GM19025 (cell line): ENCODE measurements around the gene CACNG4.

Experiments
- ATAC-seq: cut with Tn5 transposase; IDR thresholded peaks from one replicate; pipeline ENCODE4 v1.9.1; 2021; ENCODE audit warnings: mild to moderate bottlenecking, low read depth, moderate library complexity; ENCODE audit not compliant: unreplicated experiment

The CACNG4 gene

GRCh38 chr17:66980896-66981295 lies 16.4 kb downstream of the CACNG4 start:
- no peak for ATAC-seq

DNA sequence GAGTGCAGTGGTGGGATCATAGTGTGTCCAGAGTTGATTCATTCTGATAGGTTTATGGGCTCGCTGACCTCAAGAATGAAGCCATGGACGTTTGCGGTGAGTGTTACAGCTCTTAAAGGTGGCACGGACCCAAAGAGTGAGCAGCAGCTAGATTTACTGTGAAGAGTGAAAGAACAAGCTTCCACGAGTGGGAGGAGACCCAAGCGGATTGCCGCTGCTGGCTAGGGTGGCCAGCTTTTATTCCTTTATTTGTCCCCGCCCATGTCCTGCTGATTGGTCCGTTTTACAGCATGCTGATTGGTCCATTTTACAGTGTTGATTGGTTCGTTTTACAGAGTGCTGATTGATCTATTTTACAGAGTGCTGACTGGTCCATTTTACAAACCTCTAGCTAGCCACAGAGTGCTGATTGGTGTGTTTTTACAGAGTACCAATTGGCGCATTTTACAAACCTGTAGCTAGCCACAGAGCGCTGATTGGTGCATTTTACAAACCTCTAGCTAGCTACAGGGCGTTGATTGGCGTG lies 17.5 kb downstream of the CACNG4 start:
- no peak for ATAC-seq

GRCh38 chr17:66983414-66984021 lies 19.0 kb downstream of the CACNG4 start:
- no peak for ATAC-seq

DNA sequence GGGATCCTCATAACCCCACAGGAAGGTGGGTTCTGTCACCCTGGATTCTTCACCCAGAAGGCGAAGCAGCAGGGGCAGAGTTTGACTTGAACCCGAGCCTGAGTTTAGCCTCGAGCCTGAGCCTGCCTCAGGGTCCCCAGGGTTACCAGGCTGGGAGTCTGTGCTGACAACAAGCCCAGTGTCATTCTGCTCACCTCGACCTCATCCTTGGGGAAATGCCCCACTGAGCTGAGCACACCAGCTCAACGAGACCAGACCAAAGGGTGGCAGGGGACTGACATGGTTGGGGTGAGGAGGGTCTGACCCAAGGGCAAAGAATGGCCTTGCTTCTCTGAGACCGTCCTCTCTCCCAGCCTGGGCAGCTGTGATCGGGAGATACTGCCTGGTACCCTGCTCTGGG lies 20.2 kb downstream of the CACNG4 start:
- no peak for ATAC-seq

GRCh38 chr17:66985338-66986237 lies 21.1 kb downstream of the CACNG4 start:
- no peak for ATAC-seq

DNA sequence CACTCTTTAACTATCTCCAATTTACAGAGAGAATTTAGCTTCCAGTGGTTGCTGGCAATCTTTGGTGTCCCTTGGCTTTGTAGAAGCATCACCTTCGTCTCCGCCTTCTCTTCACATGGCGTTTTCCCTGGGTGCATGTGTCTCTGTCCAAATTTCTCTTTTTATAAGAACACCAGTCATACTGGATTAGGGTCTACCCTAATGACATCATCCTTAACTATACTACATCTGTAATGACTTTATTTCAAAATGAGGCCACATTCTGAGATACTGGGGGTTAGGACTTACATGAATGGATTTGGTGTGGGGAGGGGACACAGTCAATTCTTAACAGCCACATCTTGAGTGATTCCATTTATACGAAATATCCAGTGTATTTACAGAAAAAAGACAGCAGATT lies 22.2 kb downstream of the CACNG4 start:
- no peak for ATAC-seq

GRCh38 chr17:66987059-66987616 lies 22.6 kb downstream of the CACNG4 start:
- ATAC-seq: no peak

DNA sequence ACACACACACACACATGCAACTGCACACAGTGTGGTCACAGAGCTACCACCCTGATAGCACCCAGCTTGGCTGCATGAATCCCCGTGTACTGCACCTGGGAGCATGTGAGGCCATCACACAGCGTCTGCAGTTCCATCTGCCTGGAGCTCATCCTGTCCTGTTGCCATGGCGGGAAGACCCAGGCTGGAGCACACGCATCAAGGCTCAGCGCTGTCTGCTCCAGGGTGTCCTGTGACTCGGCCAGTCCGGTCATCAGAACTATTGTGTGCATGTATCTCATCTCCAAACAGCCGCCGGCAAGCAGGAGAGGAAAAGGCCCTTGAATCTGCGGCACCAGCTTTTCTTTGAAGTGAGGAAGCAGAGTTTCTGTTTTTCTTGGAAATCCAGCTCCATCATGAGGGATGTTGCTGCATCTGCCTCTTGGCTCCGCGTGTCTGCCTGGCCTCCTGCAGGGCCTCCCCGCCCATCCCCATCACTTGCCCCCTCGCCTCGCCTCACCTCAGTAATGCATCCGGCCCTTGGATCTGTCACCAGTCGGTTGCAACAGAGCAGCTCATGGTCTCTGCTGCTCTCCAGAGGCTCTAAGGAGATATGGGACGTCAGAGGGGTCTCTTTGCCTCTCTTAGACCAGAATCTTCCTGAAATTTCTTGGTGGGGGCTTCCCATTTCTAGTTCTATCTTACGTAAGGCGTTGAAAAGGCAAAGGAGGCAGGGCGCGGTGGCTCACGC lies 23.7 kb downstream of the CACNG4 start:
- ATAC-seq: no peak

DNA sequence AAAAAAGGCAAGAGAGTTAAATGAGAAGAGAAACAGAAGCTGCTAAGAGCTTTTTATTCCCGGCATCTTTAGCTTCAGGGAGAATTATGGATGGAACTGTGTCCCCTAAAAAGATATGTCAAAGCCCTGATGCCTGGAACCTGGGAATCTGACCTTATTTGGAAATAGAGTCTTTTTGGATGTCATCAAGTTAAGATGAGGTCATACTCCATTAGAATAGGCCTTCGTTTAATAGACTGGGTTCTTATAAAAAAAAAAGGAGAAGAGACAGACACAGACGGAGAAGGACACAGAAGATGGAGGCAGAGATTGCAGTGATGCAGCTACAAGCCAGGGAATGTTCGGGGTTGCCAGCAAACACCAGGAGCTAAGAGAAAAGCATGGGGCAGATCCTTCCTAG lies 24.6 kb downstream of the CACNG4 start:
- ATAC-seq: no peak

DNA sequence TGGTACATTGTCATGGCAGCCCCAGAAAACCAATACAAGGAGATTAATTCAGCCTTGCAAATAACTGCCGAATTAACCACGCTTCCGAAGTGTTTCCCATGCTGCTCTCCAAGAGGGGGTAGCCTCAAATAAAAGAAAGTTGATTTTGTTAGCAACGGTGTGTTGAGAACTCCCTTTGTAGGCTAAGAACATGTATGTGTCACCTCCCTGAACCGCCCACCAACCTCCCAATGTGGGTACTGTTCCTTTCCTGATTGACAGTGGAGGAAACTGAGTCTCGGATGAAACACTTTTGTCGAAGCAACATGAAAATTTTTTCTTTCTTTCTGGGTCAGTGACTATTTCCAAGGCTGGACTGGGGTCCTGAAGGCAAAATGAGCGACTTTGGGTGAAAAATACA lies 25.1 kb downstream of the CACNG4 start:
- ATAC-seq: no peak

- no peak for ATAC-seq
These were observed 25.5 kb downstream of the CACNG4 start for GRCh38 chr17:66990047-66990446.

DNA sequence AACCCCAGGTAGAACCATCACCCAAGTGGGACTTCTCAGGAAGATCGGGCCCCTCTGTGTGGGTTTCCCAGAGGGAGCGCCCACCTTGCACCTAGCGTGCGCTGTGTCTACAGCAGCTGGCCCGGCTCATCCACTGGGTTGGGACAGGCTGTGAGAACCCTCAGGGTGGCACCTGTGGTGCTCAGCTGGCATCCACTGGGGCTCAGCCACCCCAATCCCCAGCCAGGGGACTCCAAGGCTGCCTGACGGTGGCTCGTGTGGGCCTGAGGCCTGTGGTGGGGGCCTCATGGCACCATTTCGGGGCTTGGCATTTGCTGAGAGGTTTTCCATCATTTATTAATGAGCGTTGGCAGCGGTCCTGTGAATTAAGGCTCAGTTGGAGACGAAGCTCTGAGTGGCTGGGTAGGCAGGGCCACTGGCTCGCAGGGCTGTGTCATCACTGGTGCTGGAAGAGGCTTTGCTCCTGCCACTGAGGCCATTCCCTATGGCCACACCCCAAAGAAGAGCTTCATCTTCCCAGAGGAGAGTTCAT lies 28.5 kb downstream of the CACNG4 start:
- no peak for ATAC-seq

GRCh38 chr17:66994361-66994760 lies 29.9 kb downstream of the CACNG4 start:
- no peak for ATAC-seq

GRCh38 chr17:66994930-66995535 lies 30.5 kb downstream of the CACNG4 start:
- no peak for ATAC-seq

- ATAC-seq: no peak
These were observed 31.4 kb downstream of the CACNG4 start for GRCh38 chr17:66995944-66996343.

GRCh38 chr17:66996926-66997325 lies 32.4 kb downstream of the CACNG4 start:
- ATAC-seq: no peak

GRCh38 chr17:67003231-67003630 lies 38.7 kb downstream of the CACNG4 start:
- ATAC-seq: no peak

- ATAC-seq: no peak
These were observed 39.7 kb downstream of the CACNG4 start for GRCh38 chr17:67004181-67004580.

DNA sequence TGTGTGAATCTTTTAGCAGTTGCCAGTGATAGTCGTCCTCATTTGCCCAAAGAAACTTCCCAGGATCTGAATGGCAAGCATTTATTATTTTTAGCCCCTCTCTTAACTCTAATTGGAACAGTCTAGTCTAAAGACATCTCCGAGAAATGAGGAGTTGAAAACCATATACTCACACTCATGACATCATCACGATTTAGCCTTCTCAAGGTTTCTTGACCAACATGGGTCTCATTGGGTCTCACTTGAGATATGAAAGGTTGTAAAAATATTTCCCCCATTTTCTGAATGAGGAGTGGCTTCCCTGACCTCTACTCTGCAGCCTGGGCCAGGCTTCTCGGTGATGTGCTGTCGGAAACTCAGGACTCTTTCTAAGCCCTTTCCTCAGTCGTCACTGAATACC lies 42.8 kb downstream of the CACNG4 start:
- no peak for ATAC-seq

- no peak for ATAC-seq
These were observed 43.6 kb downstream of the CACNG4 start for GRCh38 chr17:67008101-67008500.
